Measurements from ENCODE around the gene CYP1A2. TPM values are rescaled to one million over a fixed set of nuclear protein-coding genes. Genes with fewer than 3 reads are reported as not detected.

The CYP1A2 gene
- total and polyA plus RNA-seq, 2 of the 13 experiments (the other 11 are each of a cell fraction or from before 2014, with no cell fraction given) = 0.07 TPM; not detected in 1

DNA sequence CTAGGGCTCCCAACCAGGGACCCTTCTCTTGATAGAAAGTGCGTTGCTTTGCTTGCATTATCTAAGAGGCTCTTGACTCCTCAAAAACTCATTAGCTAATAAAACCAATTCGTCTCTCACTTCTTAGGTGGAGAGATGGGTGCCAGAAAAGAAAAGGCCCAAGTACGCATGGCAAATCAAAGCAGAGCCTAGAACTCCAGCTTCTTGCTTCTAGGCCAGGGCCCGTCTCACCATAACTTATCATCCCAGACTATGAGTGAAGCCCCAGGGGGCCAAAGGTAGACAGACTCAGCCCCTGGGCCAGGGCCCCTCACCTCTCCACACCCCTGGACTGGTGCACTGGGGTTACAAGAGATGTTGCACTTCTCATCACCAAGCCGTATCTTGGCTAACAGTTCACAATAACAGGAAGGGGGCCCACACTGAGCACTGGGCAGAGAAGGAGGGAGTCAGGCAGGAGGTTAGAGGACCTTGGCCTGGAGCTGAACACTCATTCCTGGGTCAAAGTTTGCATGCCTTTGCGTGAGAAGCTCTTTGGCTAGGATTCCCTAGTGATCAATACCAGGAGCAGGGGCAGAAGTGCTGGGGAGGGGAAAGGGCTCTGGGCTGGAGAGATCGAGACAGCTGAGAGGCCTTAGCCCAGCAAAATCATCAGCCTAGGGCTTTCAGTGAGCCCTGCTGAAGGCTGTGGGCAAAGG, 17.9 kb upstream of the CYP1A2 start (continued):
- TF ChIP-seq ATF7 (IDR thresholded peaks at IDR 0.05) (no peak), ATF7 (CRISPR knock-in tag; IDR thresholded peaks at IDR 0.05) (0 out of 2 replicates have a peak, but pooled peaks have one; percentile 18), HOXA3 (CRISPR knock-in tag; IDR thresholded peaks at IDR 0.05) (peak; percentile 89), SAP130 (CRISPR knock-in tag; IDR thresholded peaks at IDR 0.05; ENCODE audit: low read depth) (peak; percentile 78), ZNF253 (CRISPR knock-in tag; IDR thresholded peaks at IDR 0.05; ENCODE audit: borderline replicate concordance) (no peak), U2AF1 (optimal IDR thresholded peaks at IDR 0.05; ENCODE audit: low read depth, low read length) (no peak), NR2C2 (CRISPR knock-in tag; IDR thresholded peaks at IDR 0.05; ENCODE audit: borderline replicate concordance) (peak; percentile 91), PPARG (CRISPR knock-in tag; conservative IDR thresholded peaks at IDR 0.05) (peak; percentile 95), RBFOX2 (IDR thresholded peaks at IDR 0.05; ENCODE audit: low read depth, low read length) (no peak), ZC3H13 (CRISPR knock-in tag; IDR thresholded peaks at IDR 0.05) (no peak), JDP2 (CRISPR knock-in tag; IDR thresholded peaks at IDR 0.05; ENCODE audit: borderline replicate concordance) (no peak), PHF21A (CRISPR knock-in tag; IDR thresholded peaks at IDR 0.05) (peak; percentile 95), ZNF333 (CRISPR knock-in tag; IDR thresholded peaks at IDR 0.05; ENCODE audit: borderline replicate concordance) (0 out of 2 replicates have a peak, but pooled peaks have one; percentile 31), KLF9 (CRISPR knock-in tag; IDR thresholded peaks at IDR 0.05; ENCODE audit: low read depth) (no peak), ZNF180 (CRISPR knock-in tag; IDR thresholded peaks at IDR 0.05; ENCODE audit: borderline replicate concordance, low read depth) (no peak)
- TF ChIP-seq, protein P1, sequence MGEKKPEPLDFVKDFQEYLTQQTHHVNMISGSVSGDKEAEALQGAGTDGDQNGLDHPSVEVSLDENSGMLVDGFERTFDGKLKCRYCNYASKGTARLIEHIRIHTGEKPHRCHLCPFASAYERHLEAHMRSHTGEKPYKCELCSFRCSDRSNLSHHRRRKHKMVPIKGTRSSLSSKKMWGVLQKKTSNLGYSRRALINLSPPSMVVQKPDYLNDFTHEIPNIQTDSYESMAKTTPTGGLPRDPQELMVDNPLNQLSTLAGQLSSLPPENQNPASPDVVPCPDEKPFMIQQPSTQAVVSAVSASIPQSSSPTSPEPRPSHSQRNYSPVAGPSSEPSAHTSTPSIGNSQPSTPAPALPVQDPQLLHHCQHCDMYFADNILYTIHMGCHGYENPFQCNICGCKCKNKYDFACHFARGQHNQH (CRISPR knock-in tag; IDR thresholded peaks at IDR 0.05) = peak; percentile 89
- TF ChIP-seq, protein P2, sequence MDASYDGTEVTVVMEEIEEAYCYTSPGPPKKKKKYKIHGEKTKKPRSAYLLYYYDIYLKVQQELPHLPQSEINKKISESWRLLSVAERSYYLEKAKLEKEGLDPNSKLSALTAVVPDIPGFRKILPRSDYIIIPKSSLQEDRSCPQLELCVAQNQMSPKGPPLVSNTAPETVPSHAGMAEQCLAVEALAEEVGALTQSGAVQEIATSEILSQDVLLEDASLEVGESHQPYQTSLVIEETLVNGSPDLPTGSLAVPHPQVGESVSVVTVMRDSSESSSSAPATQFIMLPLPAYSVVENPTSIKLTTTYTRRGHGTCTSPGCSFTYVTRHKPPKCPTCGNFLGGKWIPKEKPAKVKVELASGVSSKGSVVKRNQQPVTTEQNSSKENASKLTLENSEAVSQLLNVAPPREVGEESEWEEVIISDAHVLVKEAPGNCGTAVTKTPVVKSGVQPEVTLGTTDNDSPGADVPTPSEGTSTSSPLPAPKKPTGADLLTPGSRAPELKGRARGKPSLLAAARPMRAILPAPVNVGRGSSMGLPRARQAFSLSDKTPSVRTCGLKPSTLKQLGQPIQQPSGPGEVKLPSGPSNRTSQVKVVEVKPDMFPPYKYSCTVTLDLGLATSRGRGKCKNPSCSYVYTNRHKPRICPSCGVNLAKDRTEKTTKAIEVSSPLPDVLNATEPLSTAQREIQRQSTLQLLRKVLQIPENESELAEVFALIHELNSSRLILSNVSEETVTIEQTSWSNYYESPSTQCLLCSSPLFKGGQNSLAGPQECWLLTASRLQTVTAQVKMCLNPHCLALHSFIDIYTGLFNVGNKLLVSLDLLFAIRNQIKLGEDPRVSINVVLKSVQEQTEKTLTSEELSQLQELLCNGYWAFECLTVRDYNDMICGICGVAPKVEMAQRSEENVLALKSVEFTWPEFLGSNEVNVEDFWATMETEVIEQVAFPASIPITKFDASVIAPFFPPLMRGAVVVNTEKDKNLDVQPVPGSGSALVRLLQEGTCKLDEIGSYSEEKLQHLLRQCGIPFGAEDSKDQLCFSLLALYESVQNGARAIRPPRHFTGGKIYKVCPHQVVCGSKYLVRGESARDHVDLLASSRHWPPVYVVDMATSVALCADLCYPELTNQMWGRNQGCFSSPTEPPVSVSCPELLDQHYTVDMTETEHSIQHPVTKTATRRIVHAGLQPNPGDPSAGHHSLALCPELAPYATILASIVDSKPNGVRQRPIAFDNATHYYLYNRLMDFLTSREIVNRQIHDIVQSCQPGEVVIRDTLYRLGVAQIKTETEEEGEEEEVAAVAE (CRISPR knock-in tag; IDR thresholded peaks at IDR 0.05; ENCODE audit: borderline replicate concordance) = no peak
- TF ChIP-seq, protein P3, sequence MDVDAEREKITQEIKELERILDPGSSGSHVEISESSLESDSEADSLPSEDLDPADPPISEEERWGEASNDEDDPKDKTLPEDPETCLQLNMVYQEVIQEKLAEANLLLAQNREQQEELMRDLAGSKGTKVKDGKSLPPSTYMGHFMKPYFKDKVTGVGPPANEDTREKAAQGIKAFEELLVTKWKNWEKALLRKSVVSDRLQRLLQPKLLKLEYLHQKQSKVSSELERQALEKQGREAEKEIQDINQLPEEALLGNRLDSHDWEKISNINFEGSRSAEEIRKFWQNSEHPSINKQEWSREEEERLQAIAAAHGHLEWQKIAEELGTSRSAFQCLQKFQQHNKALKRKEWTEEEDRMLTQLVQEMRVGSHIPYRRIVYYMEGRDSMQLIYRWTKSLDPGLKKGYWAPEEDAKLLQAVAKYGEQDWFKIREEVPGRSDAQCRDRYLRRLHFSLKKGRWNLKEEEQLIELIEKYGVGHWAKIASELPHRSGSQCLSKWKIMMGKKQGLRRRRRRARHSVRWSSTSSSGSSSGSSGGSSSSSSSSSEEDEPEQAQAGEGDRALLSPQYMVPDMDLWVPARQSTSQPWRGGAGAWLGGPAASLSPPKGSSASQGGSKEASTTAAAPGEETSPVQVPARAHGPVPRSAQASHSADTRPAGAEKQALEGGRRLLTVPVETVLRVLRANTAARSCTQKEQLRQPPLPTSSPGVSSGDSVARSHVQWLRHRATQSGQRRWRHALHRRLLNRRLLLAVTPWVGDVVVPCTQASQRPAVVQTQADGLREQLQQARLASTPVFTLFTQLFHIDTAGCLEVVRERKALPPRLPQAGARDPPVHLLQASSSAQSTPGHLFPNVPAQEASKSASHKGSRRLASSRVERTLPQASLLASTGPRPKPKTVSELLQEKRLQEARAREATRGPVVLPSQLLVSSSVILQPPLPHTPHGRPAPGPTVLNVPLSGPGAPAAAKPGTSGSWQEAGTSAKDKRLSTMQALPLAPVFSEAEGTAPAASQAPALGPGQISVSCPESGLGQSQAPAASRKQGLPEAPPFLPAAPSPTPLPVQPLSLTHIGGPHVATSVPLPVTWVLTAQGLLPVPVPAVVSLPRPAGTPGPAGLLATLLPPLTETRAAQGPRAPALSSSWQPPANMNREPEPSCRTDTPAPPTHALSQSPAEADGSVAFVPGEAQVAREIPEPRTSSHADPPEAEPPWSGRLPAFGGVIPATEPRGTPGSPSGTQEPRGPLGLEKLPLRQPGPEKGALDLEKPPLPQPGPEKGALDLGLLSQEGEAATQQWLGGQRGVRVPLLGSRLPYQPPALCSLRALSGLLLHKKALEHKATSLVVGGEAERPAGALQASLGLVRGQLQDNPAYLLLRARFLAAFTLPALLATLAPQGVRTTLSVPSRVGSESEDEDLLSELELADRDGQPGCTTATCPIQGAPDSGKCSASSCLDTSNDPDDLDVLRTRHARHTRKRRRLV (CRISPR knock-in tag; IDR thresholded peaks at IDR 0.05) = peak; percentile 70; the same call in 1 of the 2 replicates
- TF ChIP-seq, protein P4, sequence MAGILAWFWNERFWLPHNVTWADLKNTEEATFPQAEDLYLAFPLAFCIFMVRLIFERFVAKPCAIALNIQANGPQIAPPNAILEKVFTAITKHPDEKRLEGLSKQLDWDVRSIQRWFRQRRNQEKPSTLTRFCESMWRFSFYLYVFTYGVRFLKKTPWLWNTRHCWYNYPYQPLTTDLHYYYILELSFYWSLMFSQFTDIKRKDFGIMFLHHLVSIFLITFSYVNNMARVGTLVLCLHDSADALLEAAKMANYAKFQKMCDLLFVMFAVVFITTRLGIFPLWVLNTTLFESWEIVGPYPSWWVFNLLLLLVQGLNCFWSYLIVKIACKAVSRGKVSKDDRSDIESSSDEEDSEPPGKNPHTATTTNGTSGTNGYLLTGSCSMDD (CRISPR knock-in tag; IDR thresholded peaks at IDR 0.05) = no peak
